ENCODE data around the gene NOVA2.

Gene NOVA2

GRCh38 chr19:45883881-45884681 is 89.6 kb downstream of the NOVA2 start:
- in situ Hi-C loops (cut with MboI; ENCODE audit: low sequenced_read_pairs, unreplicated experiment): no loop called here
- no peak for TF ChIP-seq CTCF (IDR thresholded peaks at IDR 0.05; ENCODE audit: borderline replicate concordance, control extremely low read depth, extremely low read depth, insufficient read depth, missing control alignments)
- DNase-seq (ENCODE audit: low spot score): no peak
